Liver (tissue), 9 donors: ENCODE results near the gene MSI2. TPM values are rescaled to one million over a fixed set of nuclear protein-coding genes. Genes with fewer than 3 reads are reported as not detected.

Experiments used
- DNase-seq: peaks from one replicate; pipeline ENCODE4 v3.0.0-alpha.2; 2017; ENCODE audit warnings: low spot score
- H3K27ac ChIP-seq, 2 donors: one replicate each; pipeline ENCODE4 v1.7.0; 2013; ENCODE audit warnings: inconsistent platforms in 2 of 2, low read length in 2 of 2, control low read depth in 1 of 2, low read depth in 1 of 2, mild to moderate bottlenecking in 1 of 2
- H3K27me3 ChIP-seq, 4 donors: one replicate each; pipeline versions ENCODE4 v1.6.1 to v1.7.0; 2013; ENCODE audit warnings: low read length in 3 of 4, inconsistent platforms in 1 of 4, mild to moderate bottlenecking in 1 of 4, moderate library complexity in 1 of 4; ENCODE audit not compliant: control insufficient read depth in 4 of 4, insufficient read depth in 4 of 4
- H3K36me3 ChIP-seq, 4 donors: one replicate each; pipeline versions ENCODE4 v1.6.1 to v1.7.0; 2013; ENCODE audit warnings: low read length in 3 of 4, mild to moderate bottlenecking in 3 of 4, low read depth in 1 of 4, moderate library complexity in 1 of 4; ENCODE audit not compliant: control insufficient read depth in 4 of 4, insufficient read depth in 3 of 4
- H3K4me1 ChIP-seq, 4 donors: one replicate each; pipeline versions ENCODE4 v1.6.1 to v1.7.0; 2013; ENCODE audit warnings: low read length in 3 of 4, mild to moderate bottlenecking in 3 of 4, moderate library complexity in 1 of 4; ENCODE audit not compliant: control insufficient read depth in 4 of 4, insufficient read depth in 4 of 4
- H3K4me3 ChIP-seq, 3 donors: one replicate each; pipeline versions ENCODE4 v1.6.1 to v1.7.0; 2013; ENCODE audit warnings: low read length in 3 of 3, control low read depth in 1 of 3, low read depth in 1 of 3, mild to moderate bottlenecking in 1 of 3
- H3K9ac ChIP-seq, 2 donors: one replicate each; pipeline ENCODE4 v1.7.0; 2013; ENCODE audit warnings: low read length in 2 of 2, mild to moderate bottlenecking in 2 of 2, moderate library complexity in 2 of 2, control low read depth in 1 of 2, low read depth in 1 of 2
- H3K9me3 ChIP-seq, 4 donors: one replicate each; pipeline versions ENCODE4 v1.6.1 to v1.7.0; 2013; ENCODE audit warnings: low read length in 3 of 4; ENCODE audit not compliant: control insufficient read depth in 4 of 4
- EGR1 ChIP-seq, 2 donors: IDR thresholded peaks; 2 replicates each; pipeline ENCODE4 v1.6.1; 2016 to 2018; ENCODE audit warnings: antibody characterized with exemption in 2 of 2, low read depth in 2 of 2
- FOXA1 ChIP-seq: IDR thresholded peaks from 2 replicates; pipeline ENCODE4 v1.6.1; 2016; ENCODE audit warnings: antibody characterized with exemption
- FOXA2 ChIP-seq: IDR thresholded peaks from 2 replicates; pipeline ENCODE4 v1.6.1; 2016; ENCODE audit warnings: antibody characterized with exemption
- GABPA ChIP-seq, 2 donors: IDR thresholded peaks in 1 of 2; conservative IDR thresholded peaks in 1 of 2; 2 replicates each; pipeline ENCODE4 v1.6.1; 2016; ENCODE audit warnings: antibody characterized with exemption in 2 of 2, mild to moderate bottlenecking in 1 of 2, moderate library complexity in 1 of 2
- HNF4A ChIP-seq, 2 donors: conservative IDR thresholded peaks; 2 replicates each; pipeline ENCODE4 v1.6.1; 2016; ENCODE audit warnings: antibody characterized with exemption in 2 of 2, mild to moderate bottlenecking in 2 of 2
- HNF4G ChIP-seq: IDR thresholded peaks from 2 replicates; pipeline ENCODE4 v1.6.1; 2016; ENCODE audit warnings: antibody characterized with exemption
- JUND ChIP-seq, 2 donors: IDR thresholded peaks; 2 replicates each; pipeline ENCODE4 v1.6.1; 2016; ENCODE audit warnings: antibody characterized with exemption in 2 of 2
- NR2F2 ChIP-seq: IDR thresholded peaks from 2 replicates; pipeline ENCODE4 v1.6.1; 2016; ENCODE audit warnings: antibody characterized with exemption
- RAD21 ChIP-seq, 2 donors: IDR thresholded peaks; 2 replicates each; pipeline ENCODE4 v1.6.1; 2016; ENCODE audit warnings: antibody characterized with exemption in 2 of 2, mild to moderate bottlenecking in 2 of 2
- RXRA ChIP-seq, 2 donors: IDR thresholded peaks; 2 replicates each; pipeline ENCODE4 v1.6.1; 2017 to 2018; ENCODE audit warnings: antibody characterized with exemption in 2 of 2, mild to moderate bottlenecking in 1 of 2
- SP1 ChIP-seq: IDR thresholded peaks from 2 replicates; pipeline ENCODE4 v1.6.1; 2018; ENCODE audit warnings: antibody characterized with exemption, mild to moderate bottlenecking
- TAF1 ChIP-seq: conservative IDR thresholded peaks from 2 replicates; pipeline ENCODE4 v1.6.1; 2016; ENCODE audit warnings: antibody characterized with exemption, mild to moderate bottlenecking
- YY1 ChIP-seq: IDR thresholded peaks from 2 replicates; pipeline ENCODE4 v1.6.1; 2016; ENCODE audit warnings: antibody characterized with exemption, mild to moderate bottlenecking
- WGBS: extraction: QIAGEN DNeasy Blood & Tissue Kit; methylation state at CpG from one replicate; pipeline ENCODE4 v1.1.7; 2013; 5-methylcytosine and 5-hydroxymethylcytosine counted together
- polyA plus RNA-seq, 2 donors: library from polyadenylated mRNA; stranded (reverse) in 1 of 2; unstranded in 1 of 2; fragments of 200-250 nt in 1 of 2; fragments of >200 nt in 1 of 2; fragmentation: Nextera tagmentation in 1 of 2; extraction: Ambion mirVana in 1 of 2; gene quantifications; one replicate each; pipeline versions ENCODE4 v1.2.1 to v1.2.3, GENCODE V29; 2013 to 2015
- total RNA-seq, 2 donors: library from RNA; depleted of rRNA; stranded (reverse); fragments of >200 nt; gene quantifications; one replicate each; pipeline ENCODE4 v1.2.3, GENCODE V29; 2014
- TF ChIP-seq, protein P1 (sequence below): IDR thresholded peaks from 2 replicates; pipeline ENCODE4 v1.6.1; 2016; ENCODE audit warnings: antibody characterized with exemption
- TF ChIP-seq, protein P2 (sequence below): IDR thresholded peaks from 2 replicates; pipeline ENCODE4 v1.6.1; 2016; ENCODE audit warnings: antibody characterized with exemption
- TF ChIP-seq, protein P3 (sequence below): IDR thresholded peaks from 2 replicates; pipeline ENCODE4 v1.6.1; 2016; ENCODE audit warnings: antibody characterized with exemption
- TF ChIP-seq, protein P4 (sequence below): IDR thresholded peaks from 2 replicates; pipeline ENCODE4 v1.6.1; 2016; ENCODE audit warnings: antibody characterized with exemption, mild to moderate bottlenecking
- TF ChIP-seq, protein P5 (sequence below): fragments of 150-350 bp; IDR thresholded peaks from 2 replicates; pipeline ENCODE4 v1.5.1; 2017; ENCODE audit warnings: improper control_type of control experiment, low read depth, low read length; ENCODE audit not compliant: missing input control
- donor health status: healthy.
- donor health status: healthy.
- donor health status: healthy.
- donor health status: healthy.
- donor health status: healthy.

Gene MSI2
- total and polyA plus RNA-seq, 4 donors: 5.7 to 15.6 (median 9.2) TPM

DNA sequence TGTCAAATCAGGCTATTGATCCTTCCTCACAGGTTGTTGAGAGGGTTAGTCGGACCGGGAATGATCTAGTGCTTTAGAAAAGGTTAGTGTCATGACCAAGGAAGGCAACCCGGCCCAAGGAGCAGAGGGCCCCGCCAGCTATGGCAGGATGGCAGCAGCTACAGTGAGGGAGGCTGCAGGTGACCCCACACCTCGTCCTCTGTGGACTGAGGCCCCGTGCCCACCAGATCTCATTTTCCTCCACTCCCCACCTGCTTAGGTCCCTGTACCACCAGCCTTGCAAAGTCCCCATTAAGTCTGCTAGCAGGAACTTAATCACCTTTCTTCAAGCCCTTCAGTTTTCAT, 381.3 kb downstream of the MSI2 start:
- H3K27ac ChIP-seq: no peak overlapping the region

DNA sequence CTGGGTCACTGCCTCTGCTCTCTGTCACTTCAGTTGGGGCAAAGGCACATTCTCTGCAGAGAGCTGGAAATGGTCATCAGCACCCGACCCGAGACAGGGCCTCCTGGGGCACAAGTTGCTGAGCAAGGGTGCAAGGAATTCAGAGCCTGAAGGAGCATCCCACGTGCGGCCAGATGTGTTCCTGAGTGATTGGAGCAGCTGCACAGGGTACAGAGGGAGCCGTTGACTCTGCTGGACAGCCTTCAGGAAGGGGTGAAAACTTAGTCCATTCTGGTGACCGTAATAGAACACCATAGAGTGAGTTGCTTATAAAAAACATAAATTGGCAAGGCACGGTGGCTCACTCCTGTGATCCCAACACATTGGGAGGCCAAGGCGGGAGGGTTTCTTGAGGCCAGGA, 382.0 kb downstream of the MSI2 start:
- no peak overlapping the region for H3K27ac ChIP-seq
- TF ChIP-seq FOXA1 (no peak), EGR1 (IDR thresholded peaks at IDR 0.05; ENCODE audit: low read depth in 2 of 2) (no peak), TAF1 (no peak), FOXA2 (no peak), SP1 (no peak), NR2F2 (no peak), HNF4A (conservative IDR thresholded peaks at IDR 0.05) (no peak), RAD21 (IDR thresholded peaks at IDR 0.05) (no peak), JUND (IDR thresholded peaks at IDR 0.05) (no peak), HNF4G (no peak), GABPA (IDR thresholded peaks at IDR 0.05 in 1 of 2, conservative IDR thresholded peaks at IDR 0.05 in 1 of 2) (no peak), YY1 (no peak), RXRA (IDR thresholded peaks at IDR 0.05) (no peak)
- TF ChIP-seq, protein P1, sequence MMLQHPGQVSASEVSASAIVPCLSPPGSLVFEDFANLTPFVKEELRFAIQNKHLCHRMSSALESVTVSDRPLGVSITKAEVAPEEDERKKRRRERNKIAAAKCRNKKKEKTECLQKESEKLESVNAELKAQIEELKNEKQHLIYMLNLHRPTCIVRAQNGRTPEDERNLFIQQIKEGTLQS: no peak
- TF ChIP-seq, protein P2, sequence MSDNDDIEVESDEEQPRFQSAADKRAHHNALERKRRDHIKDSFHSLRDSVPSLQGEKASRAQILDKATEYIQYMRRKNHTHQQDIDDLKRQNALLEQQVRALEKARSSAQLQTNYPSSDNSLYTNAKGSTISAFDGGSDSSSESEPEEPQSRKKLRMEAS: no peak
- TF ChIP-seq, protein P3, sequence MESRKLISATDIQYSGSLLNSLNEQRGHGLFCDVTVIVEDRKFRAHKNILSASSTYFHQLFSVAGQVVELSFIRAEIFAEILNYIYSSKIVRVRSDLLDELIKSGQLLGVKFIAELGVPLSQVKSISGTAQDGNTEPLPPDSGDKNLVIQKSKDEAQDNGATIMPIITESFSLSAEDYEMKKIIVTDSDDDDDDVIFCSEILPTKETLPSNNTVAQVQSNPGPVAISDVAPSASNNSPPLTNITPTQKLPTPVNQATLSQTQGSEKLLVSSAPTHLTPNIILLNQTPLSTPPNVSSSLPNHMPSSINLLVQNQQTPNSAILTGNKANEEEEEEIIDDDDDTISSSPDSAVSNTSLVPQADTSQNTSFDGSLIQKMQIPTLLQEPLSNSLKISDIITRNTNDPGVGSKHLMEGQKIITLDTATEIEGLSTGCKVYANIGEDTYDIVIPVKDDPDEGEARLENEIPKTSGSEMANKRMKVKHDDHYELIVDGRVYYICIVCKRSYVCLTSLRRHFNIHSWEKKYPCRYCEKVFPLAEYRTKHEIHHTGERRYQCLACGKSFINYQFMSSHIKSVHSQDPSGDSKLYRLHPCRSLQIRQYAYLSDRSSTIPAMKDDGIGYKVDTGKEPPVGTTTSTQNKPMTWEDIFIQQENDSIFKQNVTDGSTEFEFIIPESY: no peak
- TF ChIP-seq, protein P4, sequence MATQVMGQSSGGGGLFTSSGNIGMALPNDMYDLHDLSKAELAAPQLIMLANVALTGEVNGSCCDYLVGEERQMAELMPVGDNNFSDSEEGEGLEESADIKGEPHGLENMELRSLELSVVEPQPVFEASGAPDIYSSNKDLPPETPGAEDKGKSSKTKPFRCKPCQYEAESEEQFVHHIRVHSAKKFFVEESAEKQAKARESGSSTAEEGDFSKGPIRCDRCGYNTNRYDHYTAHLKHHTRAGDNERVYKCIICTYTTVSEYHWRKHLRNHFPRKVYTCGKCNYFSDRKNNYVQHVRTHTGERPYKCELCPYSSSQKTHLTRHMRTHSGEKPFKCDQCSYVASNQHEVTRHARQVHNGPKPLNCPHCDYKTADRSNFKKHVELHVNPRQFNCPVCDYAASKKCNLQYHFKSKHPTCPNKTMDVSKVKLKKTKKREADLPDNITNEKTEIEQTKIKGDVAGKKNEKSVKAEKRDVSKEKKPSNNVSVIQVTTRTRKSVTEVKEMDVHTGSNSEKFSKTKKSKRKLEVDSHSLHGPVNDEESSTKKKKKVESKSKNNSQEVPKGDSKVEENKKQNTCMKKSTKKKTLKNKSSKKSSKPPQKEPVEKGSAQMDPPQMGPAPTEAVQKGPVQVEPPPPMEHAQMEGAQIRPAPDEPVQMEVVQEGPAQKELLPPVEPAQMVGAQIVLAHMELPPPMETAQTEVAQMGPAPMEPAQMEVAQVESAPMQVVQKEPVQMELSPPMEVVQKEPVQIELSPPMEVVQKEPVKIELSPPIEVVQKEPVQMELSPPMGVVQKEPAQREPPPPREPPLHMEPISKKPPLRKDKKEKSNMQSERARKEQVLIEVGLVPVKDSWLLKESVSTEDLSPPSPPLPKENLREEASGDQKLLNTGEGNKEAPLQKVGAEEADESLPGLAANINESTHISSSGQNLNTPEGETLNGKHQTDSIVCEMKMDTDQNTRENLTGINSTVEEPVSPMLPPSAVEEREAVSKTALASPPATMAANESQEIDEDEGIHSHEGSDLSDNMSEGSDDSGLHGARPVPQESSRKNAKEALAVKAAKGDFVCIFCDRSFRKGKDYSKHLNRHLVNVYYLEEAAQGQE: no peak
- TF ChIP-seq, protein P5, sequence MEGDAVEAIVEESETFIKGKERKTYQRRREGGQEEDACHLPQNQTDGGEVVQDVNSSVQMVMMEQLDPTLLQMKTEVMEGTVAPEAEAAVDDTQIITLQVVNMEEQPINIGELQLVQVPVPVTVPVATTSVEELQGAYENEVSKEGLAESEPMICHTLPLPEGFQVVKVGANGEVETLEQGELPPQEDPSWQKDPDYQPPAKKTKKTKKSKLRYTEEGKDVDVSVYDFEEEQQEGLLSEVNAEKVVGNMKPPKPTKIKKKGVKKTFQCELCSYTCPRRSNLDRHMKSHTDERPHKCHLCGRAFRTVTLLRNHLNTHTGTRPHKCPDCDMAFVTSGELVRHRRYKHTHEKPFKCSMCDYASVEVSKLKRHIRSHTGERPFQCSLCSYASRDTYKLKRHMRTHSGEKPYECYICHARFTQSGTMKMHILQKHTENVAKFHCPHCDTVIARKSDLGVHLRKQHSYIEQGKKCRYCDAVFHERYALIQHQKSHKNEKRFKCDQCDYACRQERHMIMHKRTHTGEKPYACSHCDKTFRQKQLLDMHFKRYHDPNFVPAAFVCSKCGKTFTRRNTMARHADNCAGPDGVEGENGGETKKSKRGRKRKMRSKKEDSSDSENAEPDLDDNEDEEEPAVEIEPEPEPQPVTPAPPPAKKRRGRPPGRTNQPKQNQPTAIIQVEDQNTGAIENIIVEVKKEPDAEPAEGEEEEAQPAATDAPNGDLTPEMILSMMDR: no peak
- H3K4me3 ChIP-seq: no peak overlapping the region
- no peaks in the 10 kb centered on the region for H3K9me3 ChIP-seq
- H3K4me1 ChIP-seq: no peaks in the 10 kb centered on the region
- H3K36me3 ChIP-seq: no peaks in the 10 kb centered on the region
- no peaks in the 10 kb centered on the region for H3K27me3 ChIP-seq
- no peak for DNase-seq
- WGBS: 96% methylated on average over 8 of the region's 8 CpGs
- H3K9ac ChIP-seq: no peak overlapping the region

More for the DNA sequence above, 381.3 kb downstream of the MSI2 start:
- TF ChIP-seq, protein P4: no peak
- TF ChIP-seq YY1 (no peak), TAF1 (no peak), HNF4G (no peak), SP1 (no peak), NR2F2 (no peak)
- Histone ChIP-seq H3K9ac (no peak overlapping the region), H3K4me3 (no peak overlapping the region), H3K36me3 (no peaks in the 10 kb centered on the region), H3K4me1 (no peaks in the 10 kb centered on the region), H3K27me3 (no peaks in the 10 kb centered on the region), H3K9me3 (no peaks in the 10 kb centered on the region)
- DNase-seq: no peak
- 97% methylated on average over 6 of the region's 6 CpGs for WGBS
